Measurements from ENCODE around the gene LYRM4. TPM values are rescaled to one million over a fixed set of nuclear protein-coding genes. Genes with fewer than 3 reads are reported as not detected.

LYRM4 gene
- total and polyA plus RNA-seq, 2 donors (not counting 1 experiment from before 2014, with no cell fraction given) = 22.1 to 29.5 TPM

GRCh38 chr6:5181510-5182317 is 79.0 kb downstream of the LYRM4 start:
- no peaks in the 10 kb centered on the region for H3K27me3 Mint-ChIP-seq
- Histone ChIP-seq H3K9ac (ENCODE audit: low read length) (no peak overlapping the region), H4K20me1 (ENCODE audit: control insufficient read depth, insufficient read depth, low read length, poor library complexity, severe bottlenecking) (no peaks in the 10 kb centered on the region), H3K4me1 (ENCODE audit: control insufficient read depth in 2 of 2, insufficient read depth in 2 of 2, low read length in 2 of 2) (peaks cover 0 to 8% of the 10 kb centered on the region in 2 donors), H3K27ac (ENCODE audit: low read length in 2 of 2) (no peak overlapping the region), H3K4me2 (replicated peaks; ENCODE audit: low read depth, low read length, poor library complexity, severe bottlenecking) (no peak overlapping the region), H3K9me3 (ENCODE audit: control extremely low read depth in 1 of 3, control insufficient read depth in 2 of 3, insufficient read depth in 1 of 3, low read length in 2 of 3) (no peaks in the 10 kb centered on the region), H2AFZ (ENCODE audit: insufficient read depth, low read depth, low read length, poor library complexity, severe bottlenecking) (no peak overlapping the region), H3K4me3 (ENCODE audit: control extremely low read depth in 1 of 5, extremely low read depth in 1 of 5, insufficient read depth in 1 of 5, low read depth in 2 of 5, low read length in 4 of 5) (no peak overlapping the region), H3K27me3 (replicated peaks in 1 of 4; ENCODE audit: control extremely low read depth in 1 of 4, control insufficient read depth in 3 of 4, insufficient read depth in 4 of 4, low read length in 3 of 4) (no peaks in the 10 kb centered on the region), H3K79me2 (ENCODE audit: control insufficient read depth, insufficient read depth, low read length) (no peaks in the 10 kb centered on the region), H3K36me3 (replicated peaks in 1 of 2; ENCODE audit: control extremely low read depth in 1 of 2, control insufficient read depth in 1 of 2, extremely low read depth in 1 of 2, insufficient read depth in 2 of 2, low read length in 1 of 2) (no peaks in the 10 kb centered on the region)
- ChIA-PET POLR2A (no interaction called here), CTCF (no interaction called here)
- WGBS (ENCODE audit: insufficient coverage) = 96% methylated on average over 4 of the region's 4 CpGs
- peaks cover 4% of the 10 kb centered on the region for H3K4me1 Mint-ChIP-seq
- no peaks in the 10 kb centered on the region for H3K9me3 Mint-ChIP-seq (ENCODE audit: insufficient read depth)
- H3K4me3 Mint-ChIP-seq = no peak overlapping the region
- intact Hi-C loops (cut with micrococcal nuclease) = no loop called here
- no peak for TF ChIP-seq EZH2 (IDR thresholded peaks at IDR 0.05; ENCODE audit: borderline replicate concordance, insufficient read depth, low read depth, low read length, poor library complexity, severe bottlenecking)
- no peak for TF ChIP-seq CTCF (IDR thresholded peaks at IDR 0.05)
- ATAC-seq (ENCODE audit: low read depth) = no peak
- no peak for DNase-seq
- H3K27ac Mint-ChIP-seq = no peak overlapping the region

GRCh38 chr6:5180636-5181035 is 80.1 kb downstream of the LYRM4 start:
- no peaks in the 10 kb centered on the region for H3K9me3 Mint-ChIP-seq (ENCODE audit: insufficient read depth)
- peaks cover 11% of the 10 kb centered on the region for H3K4me1 Mint-ChIP-seq
- ChIA-PET CTCF (no interaction called here), POLR2A (no interaction called here)
- H4K20me1 ChIP-seq (ENCODE audit: control insufficient read depth, insufficient read depth, low read length, poor library complexity, severe bottlenecking) = no peaks in the 10 kb centered on the region
- H3K4me3 ChIP-seq (ENCODE audit: control extremely low read depth in 1 of 5, extremely low read depth in 1 of 5, insufficient read depth in 1 of 5, low read depth in 2 of 5, low read length in 4 of 5) = no peak overlapping the region
- peaks cover 3 to 17% of the 10 kb centered on the region in 2 donors for H3K4me1 ChIP-seq (ENCODE audit: control insufficient read depth in 2 of 2, insufficient read depth in 2 of 2, low read length in 2 of 2)
- no peak overlapping the region for H2AFZ ChIP-seq (ENCODE audit: insufficient read depth, low read depth, low read length, poor library complexity, severe bottlenecking)
- ATAC-seq (ENCODE audit: low read depth) (no peak), DNase-seq (no peak)
- no peaks in the 10 kb centered on the region for H3K27me3 ChIP-seq (replicated peaks in 1 of 4; ENCODE audit: control extremely low read depth in 1 of 4, control insufficient read depth in 3 of 4, insufficient read depth in 4 of 4, low read length in 3 of 4)
- TF ChIP-seq CTCF (IDR thresholded peaks at IDR 0.05) (no peak), EZH2 (IDR thresholded peaks at IDR 0.05; ENCODE audit: borderline replicate concordance, insufficient read depth, low read depth, low read length, poor library complexity, severe bottlenecking) (no peak)
- no peak overlapping the region for H3K27ac Mint-ChIP-seq
- H3K27ac ChIP-seq (ENCODE audit: low read length in 2 of 2) = no peak overlapping the region
- no peaks in the 10 kb centered on the region for H3K36me3 ChIP-seq (replicated peaks in 1 of 2; ENCODE audit: control extremely low read depth in 1 of 2, control insufficient read depth in 1 of 2, extremely low read depth in 1 of 2, insufficient read depth in 2 of 2, low read length in 1 of 2)
- H3K9ac ChIP-seq (ENCODE audit: low read length) = no peak overlapping the region
- WGBS (ENCODE audit: insufficient coverage) = 98% methylated on average over 4 of the region's 4 CpGs
- no peak overlapping the region for H3K4me3 Mint-ChIP-seq
- H3K27me3 Mint-ChIP-seq = no peaks in the 10 kb centered on the region
- no peaks in the 10 kb centered on the region for H3K79me2 ChIP-seq (ENCODE audit: control insufficient read depth, insufficient read depth, low read length)
- no peaks in the 10 kb centered on the region for H3K9me3 ChIP-seq (ENCODE audit: control extremely low read depth in 1 of 3, control insufficient read depth in 2 of 3, insufficient read depth in 1 of 3, low read length in 2 of 3)
- intact Hi-C loops (cut with micrococcal nuclease) = no loop called here
- H3K4me2 ChIP-seq (replicated peaks; ENCODE audit: low read depth, low read length, poor library complexity, severe bottlenecking) = no peak overlapping the region
